Gastroesophageal sphincter (tissue), 3 donors: Measurements from ENCODE around the gene DGKQ.

ENCODE experiments used
- CTCF ChIP-seq, 4 experiments: fragments of 200-600 bp in 2 of 4; fragments of 450-650 bp in 2 of 4; sonication (generic) in 1 of 4; IDR thresholded peaks; one replicate each; pipeline ENCODE4 v1.5.1; 2017 to 2019; ENCODE audit warnings: antibody characterized with exemption in 4 of 4, mild to moderate bottlenecking in 2 of 4, moderate library complexity in 2 of 4
- POLR2A ChIP-seq, 2 donors: fragments of 450-650 bp; IDR thresholded peaks; one replicate each; pipeline ENCODE4 v1.6.1; 2017; ENCODE audit warnings: antibody characterized with exemption in 2 of 2, mild to moderate bottlenecking in 2 of 2, moderate library complexity in 1 of 2

DNA sequence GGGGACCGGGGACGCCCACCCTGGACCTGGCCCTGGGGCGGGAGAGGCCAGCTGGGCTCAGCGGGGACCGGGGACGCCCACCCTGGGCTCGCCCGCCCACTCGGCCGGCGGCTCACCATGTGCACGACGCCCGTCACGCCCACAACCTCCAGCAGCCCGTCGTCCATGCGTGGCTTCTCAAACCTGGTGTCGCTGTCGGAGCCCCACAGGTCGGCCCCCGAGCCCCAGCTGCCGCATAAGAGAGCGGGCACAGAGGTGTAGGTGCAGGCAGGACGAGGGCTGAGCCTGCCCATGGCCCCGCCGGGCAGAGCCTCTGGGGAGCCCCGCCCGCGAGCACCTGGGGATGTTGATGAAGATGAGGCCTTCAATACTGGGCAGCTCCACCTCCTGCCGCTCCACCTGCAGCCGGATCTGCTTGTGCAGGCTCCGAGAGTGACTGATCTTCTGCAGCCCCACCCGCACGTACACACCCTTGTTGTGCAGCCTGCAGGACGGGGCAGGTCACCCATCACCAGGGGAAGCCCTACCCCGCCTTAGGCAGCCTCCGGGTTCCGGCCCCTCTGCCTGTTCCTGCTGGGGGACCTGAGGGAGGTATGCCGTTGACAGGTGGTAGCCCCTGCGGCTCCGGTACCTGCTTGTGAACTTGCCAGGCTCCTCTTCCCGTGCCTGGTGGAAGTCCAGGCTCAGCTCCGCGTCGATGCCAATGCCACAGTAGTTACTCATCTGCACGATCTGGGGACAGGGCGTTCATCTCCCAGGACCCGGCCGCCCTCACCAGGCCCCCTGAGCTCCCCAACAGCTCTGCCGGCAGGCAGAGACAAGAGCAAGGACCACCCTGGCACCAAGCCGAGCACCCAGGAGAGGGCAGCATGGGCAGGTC is 11.8 kb downstream of the DGKQ start:
- TF ChIP-seq CTCF (IDR thresholded peaks at IDR 0.05) (no peak), POLR2A (IDR thresholded peaks at IDR 0.05) (no peak)
